RCC 7860 (cell line): ENCODE results near the gene TRPC4.
A peak's percentile ranks its signal among the peaks of the same experiment; 100 is the strongest.

ENCODE experiments used
- DNase-seq: peaks from one replicate; pipeline ENCODE4 v3.0.0-alpha.2; 2015; ENCODE audit warnings: low spot score
- FAIRE-seq: peaks from 2 replicates; lab custom pipeline; 2012; peaks lifted over from hg19 to GRCh38; lab: Jason Lieb, UNC

TRPC4 gene

DNA sequence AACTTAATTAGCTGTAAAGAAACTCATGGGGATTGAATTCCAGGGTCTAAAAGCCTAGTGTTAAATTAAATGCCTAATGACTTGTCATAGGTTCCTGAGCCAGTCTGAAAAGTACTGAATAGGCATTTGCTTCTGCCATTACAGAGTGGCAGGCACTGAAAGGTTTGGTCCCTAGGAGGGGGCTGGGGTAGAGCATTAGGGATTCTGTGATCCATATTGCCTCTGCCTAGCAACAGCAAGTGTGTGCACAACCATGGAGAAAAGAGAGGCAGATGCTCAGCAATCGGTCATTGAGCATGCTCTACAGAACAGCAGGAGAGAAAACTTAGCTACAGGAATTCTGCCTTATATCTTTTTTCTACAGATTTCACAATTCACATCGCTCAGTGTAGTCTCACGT lies 133.5 kb downstream of the TRPC4 start:
- FAIRE-seq (no peak), DNase-seq (no peak)

DNA sequence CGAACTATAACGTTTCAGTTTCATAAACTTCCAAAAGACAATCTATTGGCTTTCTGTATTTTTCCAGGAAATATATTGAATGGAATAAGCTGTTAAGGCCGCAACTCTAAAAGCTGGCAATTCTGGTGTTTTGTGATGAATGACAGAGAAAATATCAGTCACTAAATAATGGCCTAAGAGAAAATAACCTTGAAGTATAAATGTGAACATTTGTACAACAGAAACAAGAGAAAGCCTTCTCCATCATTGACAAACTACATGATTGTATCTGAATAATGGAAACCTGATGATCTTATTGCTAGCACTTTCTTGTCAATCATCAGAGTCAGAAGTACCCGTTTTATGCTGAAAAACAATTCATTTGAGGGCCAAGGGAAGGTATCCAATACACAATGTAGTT lies 134.3 kb downstream of the TRPC4 start:
- no peak for FAIRE-seq

DNA sequence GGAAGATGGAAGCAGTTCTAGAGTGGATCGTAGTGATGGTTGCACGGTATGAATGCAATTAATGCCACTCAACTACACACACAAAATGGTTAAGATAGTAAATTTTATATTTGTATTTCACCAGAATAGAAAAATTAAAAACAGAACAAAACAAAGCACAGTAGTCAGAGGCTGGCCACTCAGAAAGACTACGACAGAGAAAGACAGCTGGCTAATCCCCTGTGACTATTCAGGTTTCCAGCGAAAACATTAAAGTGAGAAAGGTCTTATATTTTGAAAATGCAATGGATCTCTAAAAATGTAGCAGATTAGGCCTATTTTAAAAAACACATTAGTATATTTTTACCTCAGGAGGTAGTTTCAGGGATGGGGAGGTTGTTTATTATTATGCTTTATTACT lies 139.7 kb downstream of the TRPC4 start:
- FAIRE-seq (no peak), DNase-seq (no peak)

More for the DNA sequence above, 134.3 kb downstream of the TRPC4 start:
- no peak for DNase-seq

- no peak for FAIRE-seq
- no peak for DNase-seq
Observed at GRCh38 chr13:37716420-37717195, 153.0 kb downstream of the TRPC4 start.

- FAIRE-seq (no peak), DNase-seq (peak; percentile 75)
Observed at GRCh38 chr13:37715606-37716015, 154.0 kb downstream of the TRPC4 start.

DNA sequence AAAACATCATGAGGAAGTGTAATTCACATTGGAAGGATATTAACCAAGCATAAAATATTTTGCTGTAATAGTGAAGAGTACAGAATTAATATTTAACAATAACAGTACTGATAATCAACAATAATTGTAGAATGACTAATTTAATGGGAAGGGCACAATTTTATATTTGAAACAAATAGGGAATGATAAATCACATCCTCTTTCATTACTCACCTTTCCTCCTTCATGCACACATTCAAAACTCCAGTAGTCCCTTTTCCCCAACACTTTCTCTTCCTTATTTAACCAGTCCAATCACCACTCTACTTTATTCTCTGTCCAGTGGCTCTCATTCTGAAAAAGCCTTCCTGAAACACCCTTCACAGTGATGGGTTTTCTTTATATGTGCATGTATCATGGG lies 160.3 kb downstream of the TRPC4 start:
- DNase-seq (no peak), FAIRE-seq (no peak)

GRCh38 chr13:37707739-37708500 lies 161.7 kb downstream of the TRPC4 start:
- DNase-seq: no peak
- FAIRE-seq: no peak

GRCh38 chr13:37706041-37706440 lies 163.5 kb downstream of the TRPC4 start:
- DNase-seq (no peak), FAIRE-seq (no peak)

DNA sequence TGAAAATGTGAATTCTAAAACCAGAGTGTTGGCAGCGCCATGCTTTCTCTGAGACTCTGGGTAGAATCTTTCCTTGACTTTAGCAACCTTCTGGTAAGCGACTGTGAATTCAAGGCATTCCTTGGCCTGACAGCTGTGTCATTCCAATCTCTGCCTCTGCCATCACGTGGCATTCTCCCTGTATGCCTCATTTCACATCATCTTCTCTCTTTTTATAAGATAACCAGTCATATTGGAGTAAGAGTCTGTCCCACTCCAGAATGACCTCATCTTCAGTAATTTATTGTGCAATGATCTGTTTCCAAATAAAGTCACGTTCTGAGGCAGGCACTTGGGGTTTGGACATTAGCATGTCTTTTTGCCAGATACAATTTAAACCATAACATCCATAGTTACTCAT lies 167.6 kb downstream of the TRPC4 start:
- peak; percentile 93 for FAIRE-seq
- peak; percentile 95 for DNase-seq

GRCh38 chr13:37701306-37701705 lies 168.3 kb downstream of the TRPC4 start:
- DNase-seq (no peak), FAIRE-seq (no peak)

GRCh38 chr13:37700887-37701286 lies 168.7 kb downstream of the TRPC4 start:
- no peak for FAIRE-seq

GRCh38 chr13:37695200-37695599 lies 174.4 kb downstream of the TRPC4 start:
- DNase-seq: no peak
- FAIRE-seq: no peak

More at GRCh38 chr13:37700887-37701286, 168.7 kb downstream of the TRPC4 start:
- no peak for DNase-seq

GRCh38 chr13:37690361-37690760 lies 179.2 kb downstream of the TRPC4 start:
- no peak for DNase-seq
- no peak for FAIRE-seq

GRCh38 chr13:37686501-37686900 lies 183.1 kb downstream of the TRPC4 start:
- FAIRE-seq (no peak), DNase-seq (no peak)

GRCh38 chr13:37685206-37685605 lies 184.4 kb downstream of the TRPC4 start:
- DNase-seq (no peak), FAIRE-seq (no peak)

GRCh38 chr13:37682496-37682895 lies 187.1 kb downstream of the TRPC4 start:
- no peak for FAIRE-seq
- DNase-seq: no peak

DNA sequence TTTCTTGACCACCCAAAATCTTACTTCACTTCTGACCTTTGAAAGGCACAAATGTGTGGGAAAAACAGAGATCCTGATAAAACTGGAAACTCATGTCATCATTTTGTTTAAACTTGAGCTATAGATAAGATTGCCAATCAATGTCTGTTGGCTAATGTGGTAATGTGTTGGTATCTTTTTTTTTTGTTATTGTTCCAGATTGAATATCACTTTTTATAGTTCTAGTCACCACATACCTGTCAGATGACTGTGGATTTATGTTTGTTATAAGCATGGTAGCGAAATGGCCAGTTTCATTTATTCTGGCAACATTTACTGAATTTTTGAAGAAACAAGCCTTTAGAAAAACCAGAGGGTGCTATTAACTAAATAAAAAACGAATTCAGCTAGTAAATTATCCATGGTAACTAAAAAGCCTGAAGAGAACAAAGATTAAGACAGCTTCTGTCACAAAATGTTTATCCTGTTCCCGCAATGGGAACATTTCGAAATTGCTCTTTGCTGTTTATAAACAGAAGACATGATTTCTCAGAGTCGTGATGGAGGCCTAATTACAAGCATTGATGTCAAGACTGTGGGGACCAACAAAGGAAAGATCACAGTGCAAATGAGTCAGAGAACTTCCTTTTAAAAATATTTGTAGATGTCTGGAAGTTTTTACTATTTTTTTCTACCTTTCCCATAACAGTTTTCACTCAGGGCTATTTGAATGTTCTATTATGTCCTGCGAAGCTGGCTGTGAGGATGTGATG lies 188.1 kb downstream of the TRPC4 start:
- FAIRE-seq (no peak), DNase-seq (no peak)

- DNase-seq (no peak), FAIRE-seq (no peak)
Observed at GRCh38 chr13:37680137-37680536, 189.4 kb downstream of the TRPC4 start.

DNA sequence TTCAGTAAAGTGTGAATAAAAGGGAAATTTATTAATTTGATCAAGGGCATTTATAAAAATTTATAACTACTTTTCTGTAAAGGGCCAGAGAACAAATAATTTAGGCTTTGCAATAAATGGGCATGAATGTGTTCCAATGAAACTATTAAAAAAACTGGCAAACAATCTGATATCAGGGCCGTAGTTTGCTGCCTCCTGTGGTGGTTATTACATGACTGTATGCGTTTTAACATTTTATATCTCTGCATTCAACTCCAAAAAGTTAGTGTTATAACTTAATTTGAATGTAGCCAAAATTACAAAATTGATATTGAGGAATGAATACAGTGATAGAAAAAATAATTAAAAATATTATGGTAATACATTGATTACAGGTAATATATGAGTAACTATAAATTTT lies 190.5 kb downstream of the TRPC4 start:
- DNase-seq (no peak), FAIRE-seq (no peak)

DNA sequence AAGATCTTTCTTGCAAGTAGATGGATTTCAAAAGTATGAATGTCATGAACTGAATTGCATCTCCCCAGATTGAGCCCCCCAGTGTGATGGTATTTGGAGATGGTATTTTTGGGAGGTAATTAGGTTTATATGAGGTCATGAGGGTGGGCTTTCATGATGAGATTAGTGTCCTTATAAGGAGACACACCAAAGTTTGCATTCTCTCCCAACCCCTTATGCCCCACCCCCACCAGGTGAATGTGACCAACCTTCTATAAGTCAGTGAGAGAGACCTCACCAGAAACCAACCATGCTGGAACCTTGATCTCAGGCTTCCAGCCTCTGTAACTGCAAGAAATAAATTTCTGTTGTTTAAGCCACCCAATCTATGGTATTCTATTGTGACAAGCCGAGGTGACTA lies 199.7 kb downstream of the TRPC4 start:
- no peak for FAIRE-seq
- DNase-seq: no peak

DNA sequence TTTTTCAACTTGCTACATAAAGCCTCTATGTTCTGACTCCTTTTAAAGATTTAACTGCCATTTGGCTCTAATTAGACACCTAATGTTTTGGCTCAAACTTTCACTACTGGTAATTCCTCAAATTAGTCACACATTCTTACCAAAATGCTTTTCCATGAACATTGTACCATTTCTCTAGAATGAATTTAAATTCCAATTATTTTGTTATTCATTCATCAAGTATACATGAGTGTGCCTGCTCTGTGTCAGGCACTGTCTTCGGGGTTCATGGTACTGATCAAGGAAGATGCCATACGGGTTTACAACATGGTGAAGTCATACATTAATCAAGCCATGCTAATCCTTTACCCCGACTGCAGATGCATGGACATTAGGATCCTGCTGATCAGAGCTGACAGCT lies 201.9 kb downstream of the TRPC4 start:
- no peak for DNase-seq
- no peak for FAIRE-seq

GRCh38 chr13:37666036-37666435 lies 203.5 kb downstream of the TRPC4 start:
- DNase-seq (no peak), FAIRE-seq (no peak)
